GM12878 (cell line): Measurements from ENCODE around the gene TUBGCP3. TPM values are rescaled to one million over a fixed set of nuclear protein-coding genes. Genes with fewer than 3 reads are reported as not detected.

Experiments
- ATAC-seq: fragments of 200-7000 bp; cut with Tn5 transposase; 3 replicates; pipeline ENCODE4 v1.9.1; 2020; ENCODE audit warnings: mild to moderate bottlenecking, moderate library complexity
- BruUV-seq: library from RNA; stranded (reverse); fragments of 400-500 nt; replicated peaks from 2 replicates; lab custom pipeline; 2021; lab: Mats Ljungman, UMichigan
- CTCF ChIA-PET: fragments of 300-600 bp; sonication (Branson Sonifier 250); formaldehyde crosslinking; extraction: SDS; loops from one replicate; lab custom pipeline; 2021; ENCODE audit warnings: inconsistent platforms; lab: Yijun Ruan, JAX
- POLR2A ChIA-PET: fragments of 350-600 bp; formaldehyde crosslinking; extraction: SDS; loops from one replicate; lab custom pipeline; 2021; ENCODE audit warnings: inconsistent platforms; lab: Charles Lee
- RAD21 ChIA-PET: fragments of 300-600 bp; sonication (Branson Sonifier 250); formaldehyde crosslinking; loops from one replicate; lab custom pipeline; 2023; ENCODE audit warnings: antibody characterized with exemption; ENCODE audit not compliant: unreplicated experiment; lab: Charles Lee
- SMC1A ChIA-PET: fragments of 300-600 bp; sonication (Branson Sonifier 250); formaldehyde crosslinking; loops from one replicate; lab custom pipeline; 2023; ENCODE audit not compliant: unreplicated experiment, uncharacterized antibody; lab: Charles Lee
- DNase-seq: peaks from one replicate; pipeline ENCODE4 v3.0.0-alpha.2; 2011; ENCODE audit warnings: low read depth, low spot score
- FAIRE-seq: peaks from 3 replicates; lab custom pipeline; 2011; peaks lifted over from hg19 to GRCh38; lab: Jason Lieb, UNC
- H2AFZ ChIP-seq: 2 replicates; pipeline ENCODE4 v1.6.0; 2011; ENCODE audit warnings: low read depth, low read length, control low read depth; ENCODE audit not compliant: control insufficient read depth
- H3K27ac ChIP-seq: 2 replicates; pipeline ENCODE4 v1.5.1; 2011; ENCODE audit warnings: control low read depth; ENCODE audit not compliant: control insufficient read depth, insufficient read depth
- H3K27me3 ChIP-seq, 2 experiments: replicated peaks in 1 of 2; 2 replicates each; pipeline versions ENCODE4 v1.6.0 to v1.6.1; 2011; ENCODE audit warnings: low read length in 1 of 2; ENCODE audit not compliant: control insufficient read depth in 2 of 2, insufficient read depth in 2 of 2
- H3K36me3 ChIP-seq, 2 experiments: 2 replicates each; pipeline ENCODE4 v1.5.1; 2011; ENCODE audit warnings: low read length in 1 of 2; ENCODE audit not compliant: control insufficient read depth in 2 of 2, insufficient read depth in 2 of 2
- H3K4me1 ChIP-seq: 2 replicates; pipeline ENCODE4 v1.6.1; 2011; ENCODE audit warnings: mild to moderate bottlenecking, low read length, moderate library complexity, mixed read lengths; ENCODE audit not compliant: control insufficient read depth, insufficient read depth
- H3K4me2 ChIP-seq: 2 replicates; pipeline ENCODE4 v1.6.0; 2011; ENCODE audit warnings: control low read depth; ENCODE audit not compliant: control insufficient read depth, insufficient read depth
- H3K4me3 ChIP-seq: fragments of 200-600 bp; sonication (generic); 2 replicates; pipeline ENCODE4 v1.5.1; 2016
- H3K79me2 ChIP-seq: 2 replicates; pipeline ENCODE4 v1.6.0; 2011; ENCODE audit warnings: low read length; ENCODE audit not compliant: control insufficient read depth, insufficient read depth
- H3K9ac ChIP-seq: 2 replicates; pipeline ENCODE4 v1.8.0; 2011; ENCODE audit warnings: low read length, control low read depth, mixed read lengths; ENCODE audit not compliant: control insufficient read depth, insufficient read depth
- H3K9me3 ChIP-seq: replicated peaks from 3 replicates; pipeline ENCODE4 v1.5.1; 2011; ENCODE audit warnings: mild to moderate bottlenecking, low read length; ENCODE audit not compliant: control insufficient read depth, insufficient read depth
- H4K20me1 ChIP-seq: 2 replicates; pipeline ENCODE4 v1.6.0; 2011; ENCODE audit not compliant: control insufficient read depth, insufficient read depth
- HCFC1 ChIP-seq: fragments of 150-350 bp; IDR thresholded peaks from 2 replicates; pipeline ENCODE4 v1.6.1; 2014; ENCODE audit warnings: low read length
- WGBS: methylation state at CpG from one replicate; pipeline ENCODE4 v1.1.6; 2016; ENCODE audit warnings: low lambda C conversion rate; ENCODE audit not compliant: insufficient replicate concordance, insufficient coverage; ENCODE audit errors: missing lambda C conversion rate; 5-methylcytosine and 5-hydroxymethylcytosine counted together
- in situ Hi-C: fragments of 300-500 bp; cut with MboI; formaldehyde crosslinking; loops from 9 replicates; pipeline ENCODE4 v1.14.3; 2018; ENCODE audit warnings: mixed read lengths
- intact Hi-C: fragments of 100-400 bp; cut with micrococcal nuclease; formaldehyde crosslinking; loops from one replicate; pipeline ENCODE4 v1.14.2; 2022; ENCODE audit not compliant: unreplicated experiment
- polyA plus RNA-seq, 11 experiments: library from polyadenylated mRNA; depleted of rRNA in 4 of 11; unstranded in 6 of 11; stranded (reverse) in 5 of 11; fragments of >200 nt; fragmentation: Nextera tagmentation in 4 of 11; fragmentation: Illumina TruSeq in 1 of 11; extraction: Ambion mirVana in 4 of 11; extraction: Trizol in 1 of 11; gene quantifications; 1 replicate in 1 of 11; 2 replicates in 10 of 11; pipeline versions ENCODE4 v1.2.1 to v1.2.3, GENCODE V29; 2011 to 2016; ENCODE audit warnings: inconsistent platforms in 2 of 11, missing spikeins in 2 of 11, low read depth in 1 of 11
- total RNA-seq, 4 experiments: library from RNA; depleted of rRNA in 3 of 4; stranded (reverse); fragments of >200 nt in 3 of 4; fragmentation: Illumina TruSeq in 1 of 4; extraction: Trizol in 1 of 4; gene quantifications; 2 replicates each; pipeline versions ENCODE4 v1.2.1 to v1.2.3, GENCODE V29; 2013 to 2021
- TF ChIP-seq, protein P1 (sequence below): IDR thresholded peaks from 2 replicates; pipeline ENCODE4 v1.6.1; 2012; ENCODE audit warnings: low read depth, low read length, improper control_type of control experiment
- TF ChIP-seq, protein P2 (sequence below): fragments of 150-350 bp; IDR thresholded peaks from 2 replicates; pipeline ENCODE4 v1.6.1; 2014; ENCODE audit warnings: mild to moderate bottlenecking, low read depth, low read length
- TF ChIP-seq, protein P3 (sequence below): fragments of 450-650 bp; IDR thresholded peaks from 2 replicates; pipeline ENCODE4 v1.6.1; 2016; ENCODE audit warnings: mild to moderate bottlenecking, moderate library complexity, borderline replicate concordance

TUBGCP3 gene
- total and polyA plus RNA-seq, 10 of the 15 experiments (the other 5 are each of a cell fraction or from before 2014, with no cell fraction given), result 4.0 to 34.0 (median 22.6) TPM

DNA sequence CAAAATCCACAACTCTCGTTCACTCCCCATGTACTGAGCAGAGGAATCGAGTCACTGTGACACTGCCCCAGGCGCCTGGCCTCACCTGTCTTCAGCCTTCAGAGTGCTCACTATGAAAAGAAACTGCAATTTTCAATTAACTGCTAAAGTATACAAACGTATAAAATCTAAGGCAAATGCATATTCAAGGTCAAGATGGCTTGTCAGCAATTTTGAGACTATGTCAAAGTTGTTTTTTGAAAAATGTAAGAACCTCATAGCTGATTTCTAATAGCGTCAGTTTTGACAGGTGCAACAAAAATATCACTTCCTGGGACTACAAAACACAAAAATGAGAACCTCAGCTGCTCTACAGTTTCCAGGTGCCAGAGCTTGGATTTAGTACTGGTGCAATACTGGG, 31.4 kb downstream of the TUBGCP3 start:
- TF ChIP-seq HCFC1, result no peak
- TF ChIP-seq, protein P1, sequence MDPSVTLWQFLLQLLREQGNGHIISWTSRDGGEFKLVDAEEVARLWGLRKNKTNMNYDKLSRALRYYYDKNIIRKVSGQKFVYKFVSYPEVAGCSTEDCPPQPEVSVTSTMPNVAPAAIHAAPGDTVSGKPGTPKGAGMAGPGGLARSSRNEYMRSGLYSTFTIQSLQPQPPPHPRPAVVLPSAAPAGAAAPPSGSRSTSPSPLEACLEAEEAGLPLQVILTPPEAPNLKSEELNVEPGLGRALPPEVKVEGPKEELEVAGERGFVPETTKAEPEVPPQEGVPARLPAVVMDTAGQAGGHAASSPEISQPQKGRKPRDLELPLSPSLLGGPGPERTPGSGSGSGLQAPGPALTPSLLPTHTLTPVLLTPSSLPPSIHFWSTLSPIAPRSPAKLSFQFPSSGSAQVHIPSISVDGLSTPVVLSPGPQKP, result no peak
- TF ChIP-seq, protein P2, sequence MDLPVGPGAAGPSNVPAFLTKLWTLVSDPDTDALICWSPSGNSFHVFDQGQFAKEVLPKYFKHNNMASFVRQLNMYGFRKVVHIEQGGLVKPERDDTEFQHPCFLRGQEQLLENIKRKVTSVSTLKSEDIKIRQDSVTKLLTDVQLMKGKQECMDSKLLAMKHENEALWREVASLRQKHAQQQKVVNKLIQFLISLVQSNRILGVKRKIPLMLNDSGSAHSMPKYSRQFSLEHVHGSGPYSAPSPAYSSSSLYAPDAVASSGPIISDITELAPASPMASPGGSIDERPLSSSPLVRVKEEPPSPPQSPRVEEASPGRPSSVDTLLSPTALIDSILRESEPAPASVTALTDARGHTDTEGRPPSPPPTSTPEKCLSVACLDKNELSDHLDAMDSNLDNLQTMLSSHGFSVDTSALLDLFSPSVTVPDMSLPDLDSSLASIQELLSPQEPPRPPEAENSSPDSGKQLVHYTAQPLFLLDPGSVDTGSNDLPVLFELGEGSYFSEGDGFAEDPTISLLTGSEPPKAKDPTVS, result no peak
- TF ChIP-seq, protein P3, sequence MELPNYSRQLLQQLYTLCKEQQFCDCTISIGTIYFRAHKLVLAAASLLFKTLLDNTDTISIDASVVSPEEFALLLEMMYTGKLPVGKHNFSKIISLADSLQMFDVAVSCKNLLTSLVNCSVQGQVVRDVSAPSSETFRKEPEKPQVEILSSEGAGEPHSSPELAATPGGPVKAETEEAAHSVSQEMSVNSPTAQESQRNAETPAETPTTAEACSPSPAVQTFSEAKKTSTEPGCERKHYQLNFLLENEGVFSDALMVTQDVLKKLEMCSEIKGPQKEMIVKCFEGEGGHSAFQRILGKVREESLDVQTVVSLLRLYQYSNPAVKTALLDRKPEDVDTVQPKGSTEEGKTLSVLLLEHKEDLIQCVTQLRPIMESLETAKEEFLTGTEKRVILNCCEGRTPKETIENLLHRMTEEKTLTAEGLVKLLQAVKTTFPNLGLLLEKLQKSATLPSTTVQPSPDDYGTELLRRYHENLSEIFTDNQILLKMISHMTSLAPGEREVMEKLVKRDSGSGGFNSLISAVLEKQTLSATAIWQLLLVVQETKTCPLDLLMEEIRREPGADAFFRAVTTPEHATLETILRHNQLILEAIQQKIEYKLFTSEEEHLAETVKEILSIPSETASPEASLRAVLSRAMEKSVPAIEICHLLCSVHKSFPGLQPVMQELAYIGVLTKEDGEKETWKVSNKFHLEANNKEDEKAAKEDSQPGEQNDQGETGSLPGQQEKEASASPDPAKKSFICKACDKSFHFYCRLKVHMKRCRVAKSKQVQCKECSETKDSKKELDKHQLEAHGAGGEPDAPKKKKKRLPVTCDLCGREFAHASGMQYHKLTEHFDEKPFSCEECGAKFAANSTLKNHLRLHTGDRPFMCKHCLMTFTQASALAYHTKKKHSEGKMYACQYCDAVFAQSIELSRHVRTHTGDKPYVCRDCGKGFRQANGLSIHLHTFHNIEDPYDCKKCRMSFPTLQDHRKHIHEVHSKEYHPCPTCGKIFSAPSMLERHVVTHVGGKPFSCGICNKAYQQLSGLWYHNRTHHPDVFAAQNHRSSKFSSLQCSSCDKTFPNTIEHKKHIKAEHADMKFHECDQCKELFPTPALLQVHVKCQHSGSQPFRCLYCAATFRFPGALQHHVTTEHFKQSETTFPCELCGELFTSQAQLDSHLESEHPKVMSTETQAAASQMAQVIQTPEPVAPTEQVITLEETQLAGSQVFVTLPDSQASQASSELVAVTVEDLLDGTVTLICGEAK, result no peak
- TF ChIP-seq, all 136 proteins: peak for 0
- DNase-seq (no peak), ATAC-seq (no peak), FAIRE-seq (no peak)
- RAD21 ChIA-PET, result no interaction called here
- POLR2A ChIA-PET, result no interaction called here
- SMC1A ChIA-PET, result no interaction called here
- in situ Hi-C loops (no loop called here), intact Hi-C loops (no loop called here)
- no peaks in the 10 kb centered on the region for H3K4me1 ChIP-seq
- no peak overlapping the region for H3K4me2 ChIP-seq
- H3K79me2 ChIP-seq, result peaks cover 3% of the 10 kb centered on the region
- no peak overlapping the region for H3K4me3 ChIP-seq
- WGBS, result 96% methylated on average over 5 of the region's 5 CpGs
- peaks cover 40 to 44% of the 10 kb centered on the region in 2 experiments for H3K36me3 ChIP-seq
- BruUV-seq, result no TSS peak
- H2AFZ ChIP-seq, result no peak overlapping the region
- H3K9me3 ChIP-seq, result no peaks in the 10 kb centered on the region
- no peak overlapping the region for H3K27ac ChIP-seq
- no peaks in the 10 kb centered on the region for H3K27me3 ChIP-seq
- H3K9ac ChIP-seq, result no peak overlapping the region
- no peaks in the 10 kb centered on the region for H4K20me1 ChIP-seq
- CTCF ChIA-PET, result no interaction called here
